IPS-20b (cell line): ENCODE data around the gene MTFMT.

Experiments used
- H3K27ac ChIP-seq: one replicate; pipeline ENCODE4 v1.5.1; 2013; ENCODE audit warnings: low read length
- H3K27me3 ChIP-seq: 2 replicates; pipeline ENCODE4 v1.6.1; 2013; ENCODE audit warnings: mild to moderate bottlenecking, low read length, inconsistent platforms; ENCODE audit not compliant: insufficient read depth
- H3K36me3 ChIP-seq: 2 replicates; pipeline ENCODE4 v1.6.1; 2013; ENCODE audit warnings: low read depth, mild to moderate bottlenecking, inconsistent platforms, low read length, moderate library complexity; ENCODE audit not compliant: insufficient read depth
- H3K4me1 ChIP-seq: 2 replicates; pipeline ENCODE4 v1.6.1; 2013; ENCODE audit warnings: mild to moderate bottlenecking, control low read depth, inconsistent platforms, low read length, moderate library complexity; ENCODE audit not compliant: insufficient read depth
- H3K4me3 ChIP-seq: 2 replicates; pipeline ENCODE4 v1.5.1; 2013; ENCODE audit warnings: mild to moderate bottlenecking, low read length, inconsistent platforms
- H3K9ac ChIP-seq: 2 replicates; pipeline ENCODE4 v1.6.1; 2013; ENCODE audit warnings: low read depth, mild to moderate bottlenecking, inconsistent platforms, low read length, moderate library complexity
- H3K9me3 ChIP-seq: 2 replicates; pipeline ENCODE4 v1.6.1; 2013; ENCODE audit warnings: mild to moderate bottlenecking, low read depth, low read length, inconsistent platforms; ENCODE audit not compliant: insufficient read depth

Gene MTFMT

DNA sequence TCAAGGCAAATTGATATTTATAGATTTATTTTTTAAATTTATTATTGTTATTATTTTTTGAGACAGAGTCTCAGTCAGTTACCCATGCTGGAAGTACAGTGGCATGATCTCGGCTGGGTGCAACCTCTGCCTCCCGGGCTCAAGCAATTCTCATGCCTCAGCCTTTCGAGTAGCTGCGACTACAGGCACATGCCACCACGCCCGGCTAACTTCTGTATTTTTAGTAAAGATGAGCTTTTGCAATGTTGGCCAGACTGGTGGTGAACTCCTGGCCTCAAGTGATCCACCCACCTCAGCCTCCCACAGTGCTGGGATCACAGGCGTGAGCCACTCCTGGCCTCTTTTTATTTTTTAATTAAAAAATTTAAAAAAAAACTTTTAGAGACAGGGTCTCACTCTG is 58.7 kb downstream of the MTFMT start:
- peaks cover 62% of the 10 kb centered on the region for H3K36me3 ChIP-seq
- no peaks in the 10 kb centered on the region for H3K4me1 ChIP-seq
- no peak overlapping the region for H3K27ac ChIP-seq
- no peaks in the 10 kb centered on the region for H3K27me3 ChIP-seq
- H3K9me3 ChIP-seq: no peaks in the 10 kb centered on the region
- H3K9ac ChIP-seq: no peak overlapping the region
- no peak overlapping the region for H3K4me3 ChIP-seq

- Histone ChIP-seq H3K9ac (no peak overlapping the region), H3K4me1 (no peaks in the 10 kb centered on the region), H3K9me3 (no peaks in the 10 kb centered on the region), H3K4me3 (no peak overlapping the region), H3K27ac (no peak overlapping the region), H3K36me3 (peaks cover 66% of the 10 kb centered on the region), H3K27me3 (no peaks in the 10 kb centered on the region)
Observed at GRCh38 chr15:64969401-64969800, 60.0 kb downstream of the MTFMT start.

DNA sequence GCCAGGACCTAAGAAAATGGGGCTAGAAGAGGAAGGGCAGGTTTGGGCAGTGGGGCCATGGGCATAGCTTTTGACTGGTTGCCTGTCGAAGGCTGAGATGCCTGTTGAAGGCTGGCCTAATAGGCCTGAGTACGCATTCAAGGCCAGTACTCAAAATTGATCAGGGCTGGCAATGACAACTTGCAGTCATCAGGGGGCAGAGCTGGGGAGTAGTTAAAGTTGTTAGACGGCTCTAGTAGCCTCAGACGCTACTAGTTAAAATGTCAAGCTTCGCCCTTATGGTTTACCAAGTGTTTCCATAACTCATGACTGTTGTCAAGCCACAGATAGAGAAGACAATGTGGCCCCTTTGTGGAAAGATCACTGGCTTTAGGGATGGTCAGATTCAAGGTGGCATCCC is 68.4 kb downstream of the MTFMT start:
- Histone ChIP-seq H3K9me3 (no peaks in the 10 kb centered on the region), H3K9ac (no peak overlapping the region), H3K4me3 (no peak overlapping the region), H3K27ac (no peak overlapping the region), H3K27me3 (no peaks in the 10 kb centered on the region), H3K4me1 (no peaks in the 10 kb centered on the region), H3K36me3 (peaks cover 87% of the 10 kb centered on the region)

DNA sequence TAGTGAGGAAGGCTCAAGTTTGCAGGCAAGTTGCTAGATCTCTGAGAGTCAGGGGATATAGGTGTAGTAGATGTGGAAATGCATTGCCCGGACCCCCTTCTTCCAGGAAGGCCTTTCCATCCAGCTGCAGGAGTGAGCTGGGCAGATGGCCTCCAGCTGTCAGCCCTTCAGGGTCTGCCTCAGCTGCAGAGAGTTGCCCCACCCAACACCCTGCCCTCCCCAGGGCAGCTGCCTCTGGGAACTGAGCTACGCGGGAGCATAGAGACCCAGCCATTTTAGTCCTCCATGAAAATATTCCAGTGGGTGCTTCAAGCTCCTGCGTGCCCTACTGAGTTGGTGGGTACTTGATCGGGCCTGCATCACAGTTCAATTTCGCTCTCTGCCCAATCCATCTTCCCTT is 69.3 kb downstream of the MTFMT start:
- Histone ChIP-seq H3K9ac (no peak overlapping the region), H3K27me3 (no peaks in the 10 kb centered on the region), H3K4me1 (no peaks in the 10 kb centered on the region), H3K9me3 (no peaks in the 10 kb centered on the region), H3K4me3 (no peak overlapping the region), H3K27ac (no peak overlapping the region), H3K36me3 (peaks cover 91% of the 10 kb centered on the region)

DNA sequence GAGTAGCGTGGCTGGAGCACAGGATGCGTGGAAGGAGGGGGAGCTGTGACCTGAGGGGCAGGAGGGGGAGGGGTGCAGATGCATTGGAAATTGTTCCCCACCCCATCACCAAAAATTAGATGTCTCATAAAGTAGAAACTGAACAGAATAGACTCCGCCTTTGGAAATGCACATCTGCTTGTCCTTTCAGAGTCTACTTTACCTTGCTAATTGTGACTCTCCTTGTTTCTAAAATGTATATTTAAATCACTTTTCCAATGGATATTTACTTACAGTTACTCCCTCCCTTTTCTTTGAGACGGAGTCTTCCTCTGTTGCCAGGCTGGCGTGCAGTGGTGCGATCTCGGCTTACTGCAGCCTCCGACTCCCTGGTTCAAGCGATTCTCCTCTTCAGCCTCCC is 70.3 kb downstream of the MTFMT start:
- Histone ChIP-seq H3K36me3 (peaks cover 83% of the 10 kb centered on the region), H3K4me1 (no peaks in the 10 kb centered on the region), H3K9ac (no peak overlapping the region), H3K27ac (no peak overlapping the region), H3K4me3 (no peak overlapping the region), H3K9me3 (peaks cover 8% of the 10 kb centered on the region; the same call in 1 of the 2 replicates), H3K27me3 (no peaks in the 10 kb centered on the region)

- Histone ChIP-seq H3K27ac (no peak overlapping the region), H3K36me3 (peaks cover 36% of the 10 kb centered on the region), H3K9ac (no peak overlapping the region), H3K27me3 (no peaks in the 10 kb centered on the region), H3K9me3 (peaks cover 8% of the 10 kb centered on the region; the same call in 1 of the 2 replicates), H3K4me3 (no peak overlapping the region), H3K4me1 (no peaks in the 10 kb centered on the region)
Observed at GRCh38 chr15:64954395-64954794, 75.0 kb downstream of the MTFMT start.

DNA sequence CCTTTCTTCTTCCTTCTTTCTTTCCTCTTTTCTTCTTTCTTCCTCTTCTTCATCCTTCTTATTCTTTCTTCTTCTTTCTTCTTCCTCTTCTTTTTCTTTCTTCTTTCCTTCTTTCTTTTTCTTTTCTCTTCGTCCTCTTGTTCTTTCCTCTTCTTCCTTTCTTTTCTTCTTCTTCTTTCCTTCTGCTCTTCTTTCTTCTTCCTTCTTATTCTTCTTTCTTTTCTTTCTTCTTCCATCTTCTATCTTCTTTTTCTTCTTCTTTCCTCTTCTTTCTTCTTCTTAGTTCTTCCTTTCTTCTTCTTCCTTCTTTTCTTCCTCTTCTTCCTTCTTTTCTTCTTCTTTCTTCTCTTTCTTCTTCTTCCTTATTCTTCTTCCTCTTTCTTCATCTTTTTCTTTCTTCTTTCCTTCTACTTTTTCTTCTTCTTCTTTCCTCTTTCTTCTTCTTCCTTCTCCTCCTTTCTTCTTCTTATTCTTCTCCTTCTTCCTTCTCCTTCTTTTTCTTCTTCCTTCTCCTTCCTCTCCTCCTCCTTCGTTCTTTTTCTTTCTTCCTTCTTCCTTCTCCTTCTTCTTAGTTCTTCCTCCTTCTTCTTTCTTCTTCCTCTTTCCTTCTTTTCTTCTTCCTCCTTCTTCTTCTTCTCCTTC is 77.5 kb downstream of the MTFMT start:
- Histone ChIP-seq H3K9ac (no peak overlapping the region), H3K4me1 (no peaks in the 10 kb centered on the region), H3K27ac (no peak overlapping the region), H3K27me3 (no peaks in the 10 kb centered on the region), H3K9me3 (peaks cover 8% of the 10 kb centered on the region; the same call in 1 of the 2 replicates), H3K36me3 (peaks cover 16% of the 10 kb centered on the region), H3K4me3 (no peak overlapping the region)
